ENCODE measurements around the gene SLC26A6. TPM values are rescaled to one million over a fixed set of nuclear protein-coding genes. Genes with fewer than 3 reads are reported as not detected.

The SLC26A6 gene
- total and polyA plus RNA-seq, 10 of the 15 experiments (the other 5 are each of a cell fraction or from before 2014, with no cell fraction given): 2.1 to 24.9 (median 13.3) TPM

GRCh38 chr3:48617559-48617958, 17.7 kb downstream of the SLC26A6 start:
- Histone ChIP-seq H3K36me3 (ENCODE audit: control insufficient read depth in 2 of 2, insufficient read depth in 2 of 2, low read length in 1 of 2) (no peaks in the 10 kb centered on the region), H3K79me2 (ENCODE audit: control insufficient read depth, insufficient read depth, low read length) (no peaks in the 10 kb centered on the region), H2AFZ (ENCODE audit: control insufficient read depth, low read depth, low read length) (no peak overlapping the region), H3K9ac (ENCODE audit: control insufficient read depth, insufficient read depth, low read length) (no peak overlapping the region), H3K4me1 (ENCODE audit: control insufficient read depth, insufficient read depth, low read length) (no peaks in the 10 kb centered on the region), H4K20me1 (ENCODE audit: control insufficient read depth, insufficient read depth) (no peaks in the 10 kb centered on the region), H3K27me3 (replicated peaks in 1 of 2; ENCODE audit: control insufficient read depth in 2 of 2, insufficient read depth in 2 of 2, low read length in 1 of 2) (no peaks in the 10 kb centered on the region), H3K4me3 (no peak overlapping the region), H3K27ac (ENCODE audit: control insufficient read depth, insufficient read depth) (no peak overlapping the region), H3K4me2 (ENCODE audit: control insufficient read depth, insufficient read depth) (no peak overlapping the region), H3K9me3 (replicated peaks; ENCODE audit: control insufficient read depth, insufficient read depth, low read length) (peaks cover 5% of the 10 kb centered on the region; the same call in 2 of the 3 replicates)
- in situ Hi-C loops (cut with MboI) (no loop called here), intact Hi-C loops (cut with micrococcal nuclease; ENCODE audit: unreplicated experiment) (no loop called here)
- ATAC-seq (no peak), DNase-seq (ENCODE audit: low read depth, low spot score) (no peak), FAIRE-seq (no peak)
- TF ChIP-seq, protein P1, sequence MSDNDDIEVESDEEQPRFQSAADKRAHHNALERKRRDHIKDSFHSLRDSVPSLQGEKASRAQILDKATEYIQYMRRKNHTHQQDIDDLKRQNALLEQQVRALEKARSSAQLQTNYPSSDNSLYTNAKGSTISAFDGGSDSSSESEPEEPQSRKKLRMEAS (IDR thresholded peaks at IDR 0.05; ENCODE audit: low read depth, low read length): no peak
- TF ChIP-seq, protein P2, sequence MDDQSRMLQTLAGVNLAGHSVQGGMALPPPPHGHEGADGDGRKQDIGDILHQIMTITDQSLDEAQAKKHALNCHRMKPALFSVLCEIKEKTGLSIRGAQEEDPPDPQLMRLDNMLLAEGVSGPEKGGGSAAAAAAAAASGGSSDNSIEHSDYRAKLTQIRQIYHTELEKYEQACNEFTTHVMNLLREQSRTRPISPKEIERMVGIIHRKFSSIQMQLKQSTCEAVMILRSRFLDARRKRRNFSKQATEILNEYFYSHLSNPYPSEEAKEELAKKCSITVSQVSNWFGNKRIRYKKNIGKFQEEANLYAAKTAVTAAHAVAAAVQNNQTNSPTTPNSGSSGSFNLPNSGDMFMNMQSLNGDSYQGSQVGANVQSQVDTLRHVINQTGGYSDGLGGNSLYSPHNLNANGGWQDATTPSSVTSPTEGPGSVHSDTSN (IDR thresholded peaks at IDR 0.05; ENCODE audit: insufficient replicate concordance, low read depth, low read length): no peak
- TF ChIP-seq NFIC (IDR thresholded peaks at IDR 0.05; ENCODE audit: low read depth, low read length) (no peak), ZNF217 (IDR thresholded peaks at IDR 0.05) (no peak), CBX5 (IDR thresholded peaks at IDR 0.05; ENCODE audit: low read depth) (peak; percentile 95), ZBTB4 (CRISPR knock-in tag; IDR thresholded peaks at IDR 0.05) (no peak), TCF12 (IDR thresholded peaks at IDR 0.05; ENCODE audit: low read depth, low read length) (no peak), ZNF384 (IDR thresholded peaks at IDR 0.05; ENCODE audit: borderline replicate concordance, low read depth, low read length) (no peak)
- SMC1A ChIA-PET (ENCODE audit: uncharacterized antibody, unreplicated experiment): no interaction called here
- CTCF ChIA-PET: no interaction called here
- 91% methylated on average over 4 of the region's 4 CpGs for WGBS (ENCODE audit: insufficient coverage, insufficient replicate concordance, low lambda C conversion rate, missing lambda C conversion rate)
- BruUV-seq (replicated peaks): no TSS peak
- POLR2A ChIA-PET: interaction anchor here (0.6 kb wide), 1 partner anchor 85 kb away, joined by 10 read pairs; no protein-coding TSS in a partner anchor
- RAD21 ChIA-PET (ENCODE audit: unreplicated experiment): no interaction called here
